PC-3 (cell line): ENCODE results near the gene MAP3K3. TPM values are rescaled to one million over a fixed set of nuclear protein-coding genes. Genes with fewer than 3 reads are reported as not detected.

ENCODE experiments used
- ATAC-seq: fragments of 200-7000 bp; cut with Tn5 transposase; 2 replicates; pipeline ENCODE4 v1.9.1; 2020; ENCODE audit warnings: mild to moderate bottlenecking, moderate library complexity
- BruUV-seq: library from RNA; stranded (reverse); fragments of 400-500 nt; replicated peaks from 2 replicates; lab custom pipeline; 2021; lab: Mats Ljungman, UMichigan
- CTCF ChIA-PET: fragments of 300-600 bp; sonication (Branson Sonifier 250); formaldehyde crosslinking; loops from one replicate; lab custom pipeline; 2022; ENCODE audit warnings: antibody characterized with exemption; lab: Charles Lee
- POLR2A ChIA-PET: fragments of 300-600 bp; sonication (Branson Sonifier 250); formaldehyde crosslinking; loops from one replicate; lab custom pipeline; 2022; ENCODE audit warnings: antibody characterized with exemption; ENCODE audit not compliant: unreplicated experiment; lab: Charles Lee
- DNase-seq: peaks from one replicate; pipeline ENCODE4 v3.0.0-alpha.2; 2015
- H2AFZ ChIP-seq: fragments of 300-600 bp; sonication (generic); 2 replicates; pipeline ENCODE4 v1.6.0; 2016; ENCODE audit warnings: antibody characterized with exemption, low read length
- H3F3A ChIP-seq: fragments of 300-600 bp; sonication (generic); one replicate; pipeline ENCODE4 v1.6.0; 2017; ENCODE audit warnings: antibody characterized with exemption, low read length, control low read depth, mild to moderate bottlenecking; ENCODE audit not compliant: unreplicated experiment
- H3K27ac ChIP-seq: fragments of 300-600 bp; sonication (generic); 2 replicates; pipeline ENCODE4 v1.5.1; 2016; ENCODE audit warnings: mild to moderate bottlenecking, low read length
- H3K27me3 ChIP-seq: fragments of 300-600 bp; sonication (generic); 2 replicates; pipeline ENCODE4 v1.6.1; 2016; ENCODE audit warnings: low read length, mixed read lengths
- H3K36me3 ChIP-seq: fragments of 300-600 bp; sonication (generic); 2 replicates; pipeline ENCODE4 v1.6.1; 2016; ENCODE audit warnings: low read depth, mixed run types, low read length, mixed read lengths
- H3K4me1 ChIP-seq: fragments of 300-600 bp; sonication (generic); 2 replicates; pipeline ENCODE4 v1.5.1; 2016; ENCODE audit warnings: low read length; ENCODE audit not compliant: insufficient read depth
- H3K4me2 ChIP-seq: fragments of 300-600 bp; sonication (generic); 2 replicates; pipeline ENCODE4 v1.6.0; 2016; ENCODE audit warnings: low read length
- H3K4me3 ChIP-seq: fragments of 300-600 bp; sonication (generic); 2 replicates; pipeline ENCODE4 v1.5.1; 2016; ENCODE audit warnings: mild to moderate bottlenecking, low read length, mixed read lengths
- H3K79me2 ChIP-seq: fragments of 300-600 bp; sonication (generic); 2 replicates; pipeline ENCODE4 v1.6.1; 2017; ENCODE audit warnings: low read length, mixed read lengths
- H3K9ac ChIP-seq: fragments of 300-600 bp; sonication (generic); 2 replicates; pipeline ENCODE4 v1.6.0; 2016; ENCODE audit warnings: mild to moderate bottlenecking, low read length
- H3K9me2 ChIP-seq: fragments of 300-600 bp; sonication (generic); replicated peaks from 2 replicates; pipeline ENCODE4 v1.6.1; 2016; ENCODE audit warnings: mixed run types, low read length, mixed read lengths
- H3K9me3 ChIP-seq: fragments of 300-600 bp; sonication (generic); 2 replicates; pipeline ENCODE4 v1.6.1; 2016; ENCODE audit warnings: low read length, mixed read lengths
- H4K20me1 ChIP-seq: fragments of 300-600 bp; sonication (generic); 2 replicates; pipeline ENCODE4 v1.6.1; 2016; ENCODE audit warnings: low read length, mixed read lengths
- EZH2 ChIP-seq: fragments of 300-600 bp; sonication (generic); IDR thresholded peaks from one replicate; pipeline ENCODE4 v1.6.1; 2017; ENCODE audit warnings: antibody characterized with exemption, mild to moderate bottlenecking, low read length; ENCODE audit not compliant: unreplicated experiment
- EZH2phosphoT487 ChIP-seq: fragments of 300-600 bp; sonication (generic); IDR thresholded peaks from 2 replicates; pipeline ENCODE4 v1.6.1; 2018; ENCODE audit warnings: mild to moderate bottlenecking, antibody characterized with exemption, low read length, borderline replicate concordance
- intact Hi-C: fragments of 100-400 bp; cut with micrococcal nuclease; formaldehyde crosslinking; loops from 2 replicates; pipeline ENCODE4 v1.9.0; 2023
- total RNA-seq: library from RNA; depleted of rRNA; stranded (reverse); fragments of >200 nt; gene quantifications from 2 replicates; pipeline ENCODE4 v1.2.3, GENCODE V29; 2014
- TF ChIP-seq, protein P1 (sequence below): fragments of 300-600 bp; sonication (generic); conservative IDR thresholded peaks from 2 replicates; pipeline ENCODE4 v1.5.1; 2017; ENCODE audit warnings: antibody characterized with exemption, low read depth, mild to moderate bottlenecking, low read length

The MAP3K3 gene
- total RNA-seq, 1 experiment from 2014 or later = 27.1 TPM

DNA sequence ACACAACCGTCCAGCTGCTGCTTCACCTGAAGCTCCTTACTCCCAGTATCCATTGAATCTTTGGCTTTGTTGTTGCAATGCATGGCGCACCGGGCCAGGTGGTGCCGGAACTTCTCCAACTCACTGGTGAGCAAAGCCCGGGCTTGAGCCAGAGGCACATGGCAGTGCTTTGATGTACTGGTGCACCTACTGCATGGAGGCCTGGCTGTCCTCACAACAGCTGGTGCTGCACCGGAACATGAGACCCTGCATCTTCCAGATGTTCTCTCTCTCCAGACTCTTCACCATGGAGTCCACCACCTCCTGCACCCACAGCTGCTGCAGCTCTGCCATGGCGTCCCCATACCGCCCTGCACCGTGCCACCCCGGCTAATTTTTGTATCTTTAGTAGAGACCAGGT, 11.4 kb upstream of the MAP3K3 start:
- Histone ChIP-seq H3K9me3 (no peaks in the 10 kb centered on the region), H3K27me3 (no peaks in the 10 kb centered on the region), H3K27ac (no peak overlapping the region), H3K36me3 (peaks cover 25% of the 10 kb centered on the region), H3K4me3 (no peak overlapping the region), H3F3A (no peaks in the 10 kb centered on the region), H3K9me2 (no peaks in the 10 kb centered on the region), H3K4me2 (no peak overlapping the region), H3K79me2 (no peaks in the 10 kb centered on the region), H4K20me1 (no peaks in the 10 kb centered on the region), H2AFZ (no peak overlapping the region), H3K9ac (no peak overlapping the region), H3K4me1 (0 out of 2 replicates have a peak, but pooled peaks cover under 1% of the 10 kb centered on the region)
- ChIA-PET POLR2A (no interaction called here), CTCF (no interaction called here)
- no peak for DNase-seq
- intact Hi-C loops = no loop called here
- TF ChIP-seq, protein P1, sequence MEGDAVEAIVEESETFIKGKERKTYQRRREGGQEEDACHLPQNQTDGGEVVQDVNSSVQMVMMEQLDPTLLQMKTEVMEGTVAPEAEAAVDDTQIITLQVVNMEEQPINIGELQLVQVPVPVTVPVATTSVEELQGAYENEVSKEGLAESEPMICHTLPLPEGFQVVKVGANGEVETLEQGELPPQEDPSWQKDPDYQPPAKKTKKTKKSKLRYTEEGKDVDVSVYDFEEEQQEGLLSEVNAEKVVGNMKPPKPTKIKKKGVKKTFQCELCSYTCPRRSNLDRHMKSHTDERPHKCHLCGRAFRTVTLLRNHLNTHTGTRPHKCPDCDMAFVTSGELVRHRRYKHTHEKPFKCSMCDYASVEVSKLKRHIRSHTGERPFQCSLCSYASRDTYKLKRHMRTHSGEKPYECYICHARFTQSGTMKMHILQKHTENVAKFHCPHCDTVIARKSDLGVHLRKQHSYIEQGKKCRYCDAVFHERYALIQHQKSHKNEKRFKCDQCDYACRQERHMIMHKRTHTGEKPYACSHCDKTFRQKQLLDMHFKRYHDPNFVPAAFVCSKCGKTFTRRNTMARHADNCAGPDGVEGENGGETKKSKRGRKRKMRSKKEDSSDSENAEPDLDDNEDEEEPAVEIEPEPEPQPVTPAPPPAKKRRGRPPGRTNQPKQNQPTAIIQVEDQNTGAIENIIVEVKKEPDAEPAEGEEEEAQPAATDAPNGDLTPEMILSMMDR = no peak
- TF ChIP-seq EZH2 = no peak
- TF ChIP-seq EZH2phosphoT487 = no peak
- no TSS peak for BruUV-seq
- ATAC-seq = no peak

GRCh38 chr17:63611354-63611753, 10.9 kb upstream of the MAP3K3 start:
- CTCF ChIA-PET = interaction anchor here (0.6 to 1.6 kb wide), 9 partner anchors 9 to 186 kb away, joined by 3 to 25 read pairs (median 4); partner anchors contain the start of gene MAP3K3
- Histone ChIP-seq H3K4me3 (no peak overlapping the region), H3K9me3 (no peaks in the 10 kb centered on the region), H3F3A (no peaks in the 10 kb centered on the region), H3K9me2 (no peaks in the 10 kb centered on the region), H4K20me1 (no peaks in the 10 kb centered on the region), H3K27me3 (no peaks in the 10 kb centered on the region), H3K4me2 (no peak overlapping the region), H3K79me2 (no peaks in the 10 kb centered on the region), H2AFZ (no peak overlapping the region), H3K4me1 (peaks cover 4% of the 10 kb centered on the region), H3K36me3 (peaks cover 20% of the 10 kb centered on the region), H3K9ac (no peak overlapping the region), H3K27ac (no peak overlapping the region)
- TF ChIP-seq EZH2phosphoT487 (no peak), EZH2 (no peak)
- TF ChIP-seq, protein P1 = no peak
- DNase-seq (no peak), ATAC-seq (no peak)
- POLR2A ChIA-PET = no interaction called here
- no TSS peak for BruUV-seq
- intact Hi-C loops = no loop called here

- no peaks in the 10 kb centered on the region for H3K9me2 ChIP-seq
- H3K9ac ChIP-seq = no peak overlapping the region
- ATAC-seq (no peak), DNase-seq (no peak)
- CTCF ChIA-PET = no interaction called here
- H4K20me1 ChIP-seq = no peaks in the 10 kb centered on the region
- H3F3A ChIP-seq = no peaks in the 10 kb centered on the region
- H2AFZ ChIP-seq = no peak overlapping the region
- no peak overlapping the region for H3K27ac ChIP-seq
- intact Hi-C loops = loop anchor here (2.0 kb wide), 2 partner anchors 63 to 181 kb away; partner anchors contain the start of gene DCAF7
- no TSS peak for BruUV-seq
- no peaks in the 10 kb centered on the region for H3K36me3 ChIP-seq
- H3K4me1 ChIP-seq = peaks cover 10% of the 10 kb centered on the region
- H3K4me3 ChIP-seq = no peak overlapping the region
- H3K27me3 ChIP-seq = no peaks in the 10 kb centered on the region
- no peaks in the 10 kb centered on the region for H3K79me2 ChIP-seq
- H3K9me3 ChIP-seq = no peaks in the 10 kb centered on the region
- TF ChIP-seq EZH2 (no peak), EZH2phosphoT487 (no peak)
- TF ChIP-seq, protein P1 = no peak
- H3K4me2 ChIP-seq = no peak overlapping the region
- POLR2A ChIA-PET = no interaction called here
Measured at GRCh38 chr17:63613663-63614062, 8.6 kb upstream of the MAP3K3 start.
